MM.1S (cell line): ENCODE results near the gene KRTAP15-1.

Experiments
- DNase-seq: peaks from one replicate; pipeline ENCODE4 v3.0.0-alpha.2; 2015
- H2AFZ ChIP-seq: fragments of 300-600 bp; sonication (generic); 2 replicates; pipeline ENCODE4 v1.6.0; 2016; ENCODE audit warnings: antibody characterized with exemption, low read length
- H3F3A ChIP-seq: fragments of 300-600 bp; sonication (generic); 2 replicates; pipeline ENCODE4 v1.6.1; 2016; ENCODE audit warnings: mild to moderate bottlenecking, antibody characterized with exemption, low read length, moderate library complexity, mixed read lengths; ENCODE audit not compliant: insufficient read depth
- H3K27ac ChIP-seq: fragments of 300-600 bp; sonication (generic); 2 replicates; pipeline ENCODE4 v1.5.1; 2016; ENCODE audit warnings: mild to moderate bottlenecking, low read length
- H3K27me3 ChIP-seq: fragments of 300-600 bp; sonication (generic); replicated peaks from 2 replicates; pipeline ENCODE4 v1.6.0; 2016; ENCODE audit warnings: low read length; ENCODE audit not compliant: insufficient read depth
- H3K36me3 ChIP-seq: fragments of 300-600 bp; sonication (generic); replicated peaks from 2 replicates; pipeline ENCODE4 v1.6.1; 2016; ENCODE audit warnings: mild to moderate bottlenecking, low read length, mixed read lengths; ENCODE audit not compliant: insufficient read depth
- H3K4me1 ChIP-seq: fragments of 300-600 bp; sonication (generic); 2 replicates; pipeline ENCODE4 v1.6.1; 2016; ENCODE audit warnings: low read length, mixed read lengths
- H3K4me2 ChIP-seq: fragments of 300-600 bp; sonication (generic); 2 replicates; pipeline ENCODE4 v1.6.0; 2016; ENCODE audit warnings: low read depth, low read length
- H3K4me3 ChIP-seq: fragments of 300-600 bp; sonication (generic); 2 replicates; pipeline ENCODE4 v1.5.1; 2016; ENCODE audit warnings: low read length, mixed read lengths
- H3K79me2 ChIP-seq: fragments of 300-600 bp; sonication (generic); 2 replicates; pipeline ENCODE4 v1.6.1; 2016; ENCODE audit warnings: mixed run types, low read length, mixed read lengths
- H3K9ac ChIP-seq: fragments of 300-600 bp; sonication (generic); 2 replicates; pipeline ENCODE4 v1.6.1; 2016; ENCODE audit warnings: low read length, mixed read lengths
- H3K9me2 ChIP-seq: fragments of 300-600 bp; sonication (generic); replicated peaks from 2 replicates; pipeline ENCODE4 v1.6.1; 2016; ENCODE audit warnings: mild to moderate bottlenecking, low read length, mixed read lengths; ENCODE audit not compliant: insufficient read depth
- H3K9me3 ChIP-seq: fragments of 300-600 bp; sonication (generic); replicated peaks from 2 replicates; pipeline ENCODE4 v1.6.1; 2016; ENCODE audit warnings: mild to moderate bottlenecking, low read length, mixed read lengths; ENCODE audit not compliant: insufficient read depth
- H4K20me1 ChIP-seq: fragments of 300-600 bp; sonication (generic); 2 replicates; pipeline ENCODE4 v1.6.1; 2016; ENCODE audit warnings: mild to moderate bottlenecking, low read length, moderate library complexity, mixed read lengths; ENCODE audit not compliant: insufficient read depth
- CTCF ChIP-seq: fragments of 300-600 bp; sonication (generic); IDR thresholded peaks from 2 replicates; pipeline ENCODE4 v1.5.1; 2016; ENCODE audit warnings: antibody characterized with exemption, low read length, mixed read lengths
- EZH2 ChIP-seq: fragments of 300-600 bp; sonication (generic); optimal IDR thresholded peaks from 2 replicates; pipeline ENCODE3; 2017; ENCODE audit warnings: low read depth, mild to moderate bottlenecking, antibody characterized with exemption, low read length, mixed read lengths
- EZH2phosphoT487 ChIP-seq: fragments of 300-600 bp; sonication (generic); IDR thresholded peaks from 2 replicates; pipeline ENCODE4 v1.6.1; 2018; ENCODE audit warnings: antibody characterized with exemption, low read length

Gene KRTAP15-1

GRCh38 chr21:30443226-30443625 is 3.2 kb downstream of the KRTAP15-1 start:
- Histone ChIP-seq H3K79me2 (no peaks in the 10 kb centered on the region), H2AFZ (no peak overlapping the region), H3K9me3 (no peaks in the 10 kb centered on the region), H3K36me3 (no peaks in the 10 kb centered on the region), H4K20me1 (no peaks in the 10 kb centered on the region), H3K4me1 (no peaks in the 10 kb centered on the region), H3K9me2 (no peaks in the 10 kb centered on the region), H3K9ac (no peak overlapping the region), H3F3A (no peaks in the 10 kb centered on the region), H3K4me3 (no peak overlapping the region), H3K27ac (no peak overlapping the region), H3K4me2 (no peak overlapping the region), H3K27me3 (no peaks in the 10 kb centered on the region)
- no peak for TF ChIP-seq EZH2phosphoT487
- no peak for TF ChIP-seq EZH2
- no peak for TF ChIP-seq CTCF
- no peak for DNase-seq

GRCh38 chr21:30444204-30444603 is 4.1 kb downstream of the KRTAP15-1 start:
- H3K9ac ChIP-seq, result no peak overlapping the region
- no peak for TF ChIP-seq EZH2
- no peak for TF ChIP-seq CTCF
- H3K4me1 ChIP-seq, result no peaks in the 10 kb centered on the region
- no peak overlapping the region for H3K4me2 ChIP-seq
- H3K79me2 ChIP-seq, result no peaks in the 10 kb centered on the region
- H3K4me3 ChIP-seq, result no peak overlapping the region
- H3K27ac ChIP-seq, result no peak overlapping the region
- H3K9me3 ChIP-seq, result no peaks in the 10 kb centered on the region
- H3K9me2 ChIP-seq, result no peaks in the 10 kb centered on the region
- no peak overlapping the region for H2AFZ ChIP-seq
- H3K36me3 ChIP-seq, result no peaks in the 10 kb centered on the region
- no peak for DNase-seq
- H4K20me1 ChIP-seq, result no peaks in the 10 kb centered on the region
- no peaks in the 10 kb centered on the region for H3K27me3 ChIP-seq
- no peaks in the 10 kb centered on the region for H3F3A ChIP-seq

- no peak overlapping the region for H3K27ac ChIP-seq
- no peaks in the 10 kb centered on the region for H3K4me1 ChIP-seq
- no peak overlapping the region for H3K4me2 ChIP-seq
- H3K36me3 ChIP-seq, result no peaks in the 10 kb centered on the region
- H3K9ac ChIP-seq, result no peak overlapping the region
- H3K9me3 ChIP-seq, result no peaks in the 10 kb centered on the region
- no peak overlapping the region for H3K4me3 ChIP-seq
- H3K27me3 ChIP-seq, result no peaks in the 10 kb centered on the region
- TF ChIP-seq EZH2, result no peak
- no peak for TF ChIP-seq CTCF
- TF ChIP-seq EZH2phosphoT487, result no peak
- no peaks in the 10 kb centered on the region for H4K20me1 ChIP-seq
- no peaks in the 10 kb centered on the region for H3F3A ChIP-seq
- H2AFZ ChIP-seq, result no peak overlapping the region
- no peak for DNase-seq
- no peaks in the 10 kb centered on the region for H3K9me2 ChIP-seq
- no peaks in the 10 kb centered on the region for H3K79me2 ChIP-seq
Observed at GRCh38 chr21:30447056-30447455, 7.0 kb downstream of the KRTAP15-1 start.

- no peaks in the 10 kb centered on the region for H3K4me1 ChIP-seq
- no peaks in the 10 kb centered on the region for H3K27me3 ChIP-seq
- H3K9me2 ChIP-seq, result no peaks in the 10 kb centered on the region
- H3K27ac ChIP-seq, result no peak overlapping the region
- no peak overlapping the region for H3K4me3 ChIP-seq
- H3K4me2 ChIP-seq, result no peak overlapping the region
- no peak overlapping the region for H3K9ac ChIP-seq
- no peak overlapping the region for H2AFZ ChIP-seq
- H3K9me3 ChIP-seq, result no peaks in the 10 kb centered on the region
- no peaks in the 10 kb centered on the region for H3K79me2 ChIP-seq
- H3K36me3 ChIP-seq, result no peaks in the 10 kb centered on the region
- no peaks in the 10 kb centered on the region for H3F3A ChIP-seq
- H4K20me1 ChIP-seq, result no peaks in the 10 kb centered on the region
- DNase-seq, result no peak
- TF ChIP-seq EZH2phosphoT487, result no peak
- TF ChIP-seq CTCF, result no peak
- no peak for TF ChIP-seq EZH2
Observed at GRCh38 chr21:30448514-30448913, 8.4 kb downstream of the KRTAP15-1 start.
